ENCODE results near the gene ANKRD36B. TPM values are rescaled to one million over a fixed set of nuclear protein-coding genes. Genes with fewer than 3 reads are reported as not detected.

The ANKRD36B gene
- polyA plus RNA-seq, 1 of the 3 experiments (the other 2 are of a cell fraction), result 3.8 TPM

Other genes with a start within 250 kb of the ANKRD36B start
- 493 and 702 TPM in 2 replicates for gene COX5B, start 56.2 kb upstream of the ANKRD36B start, polyA plus RNA-seq (2012; rRNA removed)
- 51.5 and 55.1 TPM in 2 replicates for gene ACTR1B, start 74.2 kb upstream of the ANKRD36B start, polyA plus RNA-seq (2012; rRNA removed)
- 3.1 and 5.6 TPM in 2 replicates for gene C2orf92, start 79.8 kb upstream of the ANKRD36B start, polyA plus RNA-seq (2012; rRNA removed)
- gene ZAP70, start 123.7 kb upstream of the ANKRD36B start, polyA plus RNA-seq (2012; rRNA removed), result 0.05 and 0.08 TPM in 2 replicates